Suppressor macrophage (primary cell): ENCODE data around the gene PANK3.
"Not testable (repeated sequence)": the region's sequence is repeated elsewhere in the genome, so short reads cannot be mapped to it uniquely, and the experiment has no call there.

Experiments used
- DNase-seq, 4 experiments: peaks; one replicate each; pipeline ENCODE4 v3.0.0-alpha.2; 2020 to 2022

PANK3 gene

GRCh38 chr5:168592014-168592368, 12.8 kb upstream of the PANK3 start:
- no peak for DNase-seq

- no peak for DNase-seq
These were observed 12.3 kb upstream of the PANK3 start for GRCh38 chr5:168591302-168592013.

GRCh38 chr5:168590666-168591065, 11.5 kb upstream of the PANK3 start:
- DNase-seq: no peak

GRCh38 chr5:168587987-168588386, 8.8 kb upstream of the PANK3 start:
- no peak for DNase-seq

- no peak for DNase-seq
These were observed 6.1 kb upstream of the PANK3 start for GRCh38 chr5:168585119-168585856.

GRCh38 chr5:168583742-168584482, 4.7 kb upstream of the PANK3 start:
- peak in 1 of 4 experiments; percentile 22 for DNase-seq

GRCh38 chr5:168580814-168581469, 1.8 kb upstream of the PANK3 start:
- not testable (repeated sequence) for DNase-seq

- DNase-seq: no peak
These were observed 1.0 kb upstream of the PANK3 start for GRCh38 chr5:168580227-168580508.

GRCh38 chr5:168579488-168580226, 489 bp upstream of the PANK3 start:
- peak; percentile 97 to 99 (median 99) for DNase-seq

- DNase-seq: peak in 2 of 4 experiments; percentile 10 to 19
These were observed 1.2 kb downstream of the PANK3 start for GRCh38 chr5:168578006-168578405.

GRCh38 chr5:168575391-168576372, 3.5 kb downstream of the PANK3 start:
- DNase-seq: no peak

- DNase-seq: not testable (repeated sequence)
These were observed 5.0 kb downstream of the PANK3 start for GRCh38 chr5:168574156-168574555.

GRCh38 chr5:168573663-168574062, 5.5 kb downstream of the PANK3 start:
- not testable (repeated sequence) for DNase-seq

- DNase-seq: peak in 1 of 4 experiments; percentile 14
These were observed 8.5 kb downstream of the PANK3 start for GRCh38 chr5:168570490-168571328.

- DNase-seq: no peak
These were observed 10.4 kb downstream of the PANK3 start for GRCh38 chr5:168568738-168569137.

GRCh38 chr5:168563959-168564358, 15.2 kb downstream of the PANK3 start:
- no peak for DNase-seq

- no peak for DNase-seq
These were observed 16.9 kb downstream of the PANK3 start for GRCh38 chr5:168562279-168562678.

- DNase-seq: no peak
These were observed 21.8 kb downstream of the PANK3 start for GRCh38 chr5:168557389-168557788.

GRCh38 chr5:168553377-168554130, 25.6 kb downstream of the PANK3 start:
- no peak for DNase-seq
